Activated CD8-positive, alpha-beta memory T cell treated with anti-CD3 and anti-CD28 coated beads for 1 hour (primary cell): ENCODE data around the gene MEIOB.

ENCODE experiments used
- DNase-seq, 2 donors: peaks; one replicate each; pipeline ENCODE4 v3.0.0-alpha.2; 2020; ENCODE audit warnings: low read depth in 1 of 2; ENCODE audit errors: extremely low read depth in 1 of 2

MEIOB gene

DNA sequence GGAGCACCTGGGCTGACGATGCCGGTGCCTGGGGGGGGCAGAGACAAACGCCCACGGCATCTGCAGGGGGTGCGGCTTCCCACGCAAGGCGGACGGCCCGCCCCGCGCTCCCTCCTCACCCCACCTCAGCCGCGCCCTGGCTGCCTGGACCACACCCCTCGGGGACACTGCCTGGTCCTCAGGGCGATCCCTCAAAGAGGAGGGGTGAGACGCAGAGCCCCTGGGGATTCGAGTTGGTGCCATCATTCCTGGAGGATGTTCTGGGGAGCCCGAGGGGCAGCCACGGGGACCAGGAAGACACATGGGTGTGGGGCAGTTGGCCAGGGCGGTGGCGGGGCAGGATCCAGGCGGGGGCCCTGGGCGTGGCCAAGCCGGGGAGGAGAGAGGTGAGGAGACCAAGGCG lies 82.3 kb downstream of the MEIOB start:
- DNase-seq = no peak

DNA sequence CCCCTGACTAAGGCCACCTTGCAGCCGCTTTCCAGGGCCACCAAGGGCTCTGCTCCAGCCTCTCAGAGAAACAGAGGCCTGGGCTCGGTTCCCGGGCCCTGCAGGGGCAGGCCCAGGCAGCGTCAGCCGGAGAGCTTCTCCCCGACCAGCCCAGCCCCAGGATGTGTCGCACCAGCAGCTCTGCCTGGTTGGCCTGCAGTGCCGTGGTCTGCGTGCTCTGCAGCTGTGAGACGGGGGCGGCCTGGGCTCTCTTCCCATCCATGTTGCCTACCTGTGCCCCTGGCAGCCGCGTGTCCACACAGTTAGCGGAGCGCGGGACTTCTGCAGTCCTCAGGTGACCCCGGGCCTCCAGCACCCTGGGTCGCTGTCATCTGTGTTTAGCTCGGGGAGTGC lies 83.3 kb downstream of the MEIOB start:
- DNase-seq = no peak

DNA sequence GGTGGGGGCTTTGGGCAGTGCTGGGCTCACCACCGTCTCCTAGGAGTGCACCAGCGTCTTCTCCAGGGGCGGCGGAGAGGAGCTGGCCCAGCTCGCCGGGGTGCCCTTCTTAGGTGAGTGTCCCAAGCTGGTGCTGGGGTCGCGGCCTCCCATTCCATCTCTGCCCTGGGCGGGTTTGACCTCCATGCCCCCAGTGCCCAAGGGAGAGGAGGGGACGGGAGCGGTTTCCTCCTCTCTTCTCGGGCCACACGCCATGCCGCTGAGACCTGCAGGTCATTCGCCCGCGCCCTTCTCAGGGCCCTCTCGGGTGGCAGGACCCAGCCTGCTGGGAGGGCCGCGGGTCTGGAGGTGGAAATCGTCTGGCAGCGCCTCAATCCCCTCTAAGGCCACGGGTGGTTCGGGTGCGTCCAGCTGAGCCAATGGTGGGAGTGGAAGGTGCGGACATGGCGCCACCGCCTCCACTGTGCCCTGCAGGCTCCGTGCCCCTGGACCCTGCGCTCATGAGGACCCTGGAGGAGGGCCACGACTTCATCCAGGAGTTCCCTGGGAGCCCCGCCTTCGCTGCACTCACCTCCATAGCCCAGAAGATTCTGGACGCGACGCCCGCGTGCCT lies 83.8 kb downstream of the MEIOB start:
- no peak for DNase-seq

DNA sequence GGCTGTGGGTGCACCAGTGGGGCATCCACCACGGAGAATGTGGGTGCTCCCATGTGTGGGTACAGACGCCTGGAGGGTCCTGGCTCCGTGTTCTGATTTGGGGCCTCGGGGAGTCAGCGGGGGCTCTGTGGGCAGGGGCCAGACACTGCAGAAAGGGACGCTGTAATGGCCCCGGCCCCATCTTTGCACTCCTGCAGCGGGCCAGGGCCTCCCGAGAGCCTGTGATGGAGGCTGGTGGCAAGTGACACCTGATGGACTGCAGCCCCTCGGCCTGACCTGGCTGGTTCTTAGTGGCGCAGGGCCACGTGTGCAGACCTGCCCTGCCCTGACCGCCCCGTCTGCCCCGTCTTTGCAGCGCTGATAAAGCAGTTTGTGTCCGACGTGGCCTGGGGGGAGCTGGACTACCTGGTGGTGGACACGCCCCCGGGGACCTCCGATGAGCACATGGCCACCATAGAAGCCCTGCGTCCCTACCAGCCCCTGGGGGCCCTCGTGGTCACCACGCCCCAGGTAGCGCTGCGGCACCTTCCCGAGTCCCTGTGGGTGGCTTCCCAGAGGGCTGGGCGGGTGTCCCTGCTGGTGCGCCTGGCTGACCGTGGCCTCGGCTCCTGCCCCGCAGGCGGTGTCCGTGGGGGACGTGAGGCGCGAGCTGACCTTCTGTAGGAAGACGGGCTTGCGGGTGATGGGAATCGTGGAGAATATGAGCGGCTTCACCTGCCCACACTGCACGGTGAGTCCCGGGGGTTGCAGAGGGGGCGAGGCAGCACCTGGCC lies 84.5 kb downstream of the MEIOB start:
- no peak for DNase-seq

DNA sequence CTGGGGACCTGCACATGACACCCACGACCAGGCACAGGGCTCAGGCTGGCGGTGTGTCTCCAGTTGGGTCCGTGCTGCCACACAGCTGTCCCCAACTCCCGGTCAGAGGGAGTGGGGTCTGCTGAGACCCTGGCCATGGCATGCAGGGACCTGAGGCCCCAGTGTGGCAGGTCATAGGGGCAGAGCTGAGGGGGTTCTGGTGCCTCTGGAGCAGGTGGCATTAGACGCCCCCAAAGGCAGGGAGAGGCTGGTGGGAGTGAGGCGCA lies 85.0 kb downstream of the MEIOB start:
- no peak for DNase-seq

DNA sequence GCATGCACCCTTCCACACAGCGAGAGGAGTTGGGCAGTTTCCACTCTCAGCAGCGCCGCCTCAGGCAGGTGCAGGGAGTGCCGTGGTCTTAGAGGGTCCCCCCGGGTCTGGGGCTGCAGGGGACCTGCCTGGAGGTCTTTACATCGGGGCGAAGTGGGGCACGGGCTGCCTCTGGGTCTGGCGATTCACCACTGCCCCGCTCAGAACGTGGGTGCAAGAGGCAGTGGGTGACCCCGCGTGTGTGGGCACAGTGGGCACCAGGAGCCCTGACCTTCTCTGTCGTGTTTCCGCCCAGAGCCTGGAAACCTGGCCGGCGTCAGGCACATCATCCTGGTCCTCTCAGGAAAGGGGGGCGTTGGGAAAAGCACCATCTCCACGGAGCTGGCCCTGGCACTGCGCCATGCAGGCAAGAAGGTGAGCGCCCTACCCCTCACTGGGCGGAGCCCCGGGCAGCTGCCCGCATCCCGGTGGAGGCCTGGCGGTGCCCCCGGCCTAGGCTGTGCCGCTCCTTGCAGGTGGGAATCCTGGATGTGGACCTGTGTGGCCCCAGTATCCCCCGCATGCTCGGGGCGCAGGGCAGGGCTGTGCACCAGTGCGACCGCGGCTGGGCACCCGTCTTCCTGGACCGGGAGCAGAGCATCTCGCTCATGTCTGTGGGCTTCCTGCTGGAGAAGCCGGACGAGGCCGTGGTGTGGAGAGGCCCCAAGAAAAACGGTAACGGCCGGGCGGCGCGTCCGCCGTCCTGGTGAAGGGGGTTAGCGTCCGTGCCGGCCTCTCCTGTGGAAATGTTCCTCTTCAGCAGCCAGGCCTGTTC lies 85.5 kb downstream of the MEIOB start:
- no peak for DNase-seq

DNA sequence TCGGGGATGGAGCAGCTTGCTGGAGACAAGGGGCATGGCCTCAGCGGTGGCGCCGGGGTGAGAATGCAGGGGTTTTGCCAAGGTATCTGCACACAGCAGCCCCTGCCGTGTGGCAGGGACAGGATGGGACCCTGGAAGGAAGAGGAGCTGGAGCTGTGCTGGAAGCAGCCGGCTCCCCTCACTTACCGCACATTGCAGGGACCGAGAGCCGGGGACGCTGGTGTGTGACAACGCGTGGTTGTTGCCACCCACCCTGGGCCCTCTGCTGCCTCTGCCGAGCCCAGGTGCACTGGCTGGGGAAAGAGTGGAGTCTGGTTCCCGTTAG lies 86.2 kb downstream of the MEIOB start:
- no peak for DNase-seq

DNA sequence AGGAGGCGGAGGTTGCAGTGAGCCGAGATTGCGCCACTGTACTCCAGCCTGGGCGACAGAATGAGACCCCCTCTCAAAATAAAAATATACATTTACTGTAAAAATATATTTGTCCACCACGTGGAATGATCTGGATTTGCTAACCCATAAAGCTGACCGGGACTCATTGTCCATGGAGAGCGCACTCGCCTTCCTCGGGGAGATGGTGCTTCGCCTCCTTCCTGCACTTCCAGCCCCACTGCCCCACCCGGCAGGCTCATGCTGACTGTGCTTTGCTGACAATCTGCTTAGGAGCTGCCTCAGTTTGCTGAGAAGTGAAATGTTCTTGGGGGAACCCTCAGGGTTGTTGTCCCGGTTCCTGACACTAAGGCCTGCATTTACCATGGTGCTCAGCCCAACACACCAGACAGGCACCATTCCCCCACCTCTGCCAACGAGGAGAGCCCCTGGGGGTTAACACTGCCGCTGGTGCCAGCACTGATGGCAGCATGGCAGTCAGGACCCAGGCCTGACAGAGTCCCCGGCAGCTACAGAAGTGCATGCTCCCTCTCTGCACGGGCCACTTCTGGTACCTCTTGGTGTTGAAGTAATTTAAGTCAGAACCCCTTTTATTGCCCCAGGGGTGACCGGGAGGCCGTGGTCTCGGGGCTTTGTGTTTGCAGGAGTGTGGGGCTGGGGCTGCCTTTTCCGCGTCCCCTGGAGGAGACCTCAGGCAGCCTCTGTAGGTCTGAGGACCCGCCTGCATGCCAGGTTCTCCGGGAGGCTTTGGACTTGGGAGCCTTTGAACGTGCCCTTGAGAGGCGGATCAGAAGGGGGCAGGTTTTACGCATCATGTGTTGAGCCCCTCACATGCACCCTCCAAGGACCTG lies 86.8 kb downstream of the MEIOB start:
- DNase-seq = no peak
